Gastroesophageal sphincter (tissue), 4 donors: Measurements from ENCODE around the gene SDF4. TPM values are rescaled to one million over a fixed set of nuclear protein-coding genes. Genes with fewer than 3 reads are reported as not detected.

Experiments
- ATAC-seq: fragments of 150-250 bp; one replicate; pipeline ENCODE4 v1.9.1; 2016; ENCODE audit warnings: mild to moderate bottlenecking, moderate library complexity
- H3K27ac ChIP-seq, 4 donors: fragments of 200-600 bp; sonication (generic) in 3 of 4; 1 replicate in 3 of 4; 2 replicates in 1 of 4; pipeline ENCODE4 v1.5.1; 2016 to 2019
- H3K27me3 ChIP-seq: fragments of 200-600 bp; sonication (generic); one replicate; pipeline ENCODE4 v1.5.1; 2019
- H3K36me3 ChIP-seq, 2 donors: fragments of 200-600 bp; sonication (generic); one replicate each; pipeline ENCODE4 v1.5.1; 2019; ENCODE audit warnings: control low read depth in 1 of 2
- H3K4me1 ChIP-seq, 3 donors: fragments of 200-600 bp; sonication (generic); 1 replicate in 2 of 3; 2 replicates in 1 of 3; pipeline ENCODE4 v1.5.1; 2016 to 2019; ENCODE audit warnings: control low read depth in 2 of 3
- H3K4me3 ChIP-seq, 2 donors: fragments of 200-600 bp; sonication (generic); one replicate each; pipeline ENCODE4 v1.5.1; 2019; ENCODE audit warnings: mild to moderate bottlenecking in 1 of 2, moderate library complexity in 1 of 2
- H3K9me3 ChIP-seq, 3 donors: fragments of 200-600 bp; sonication (generic); one replicate each; pipeline ENCODE4 v1.5.1; 2017 to 2019; ENCODE audit warnings: control low read depth in 2 of 3
- CTCF ChIP-seq, 4 experiments: fragments of 200-600 bp in 2 of 4; fragments of 450-650 bp in 2 of 4; sonication (generic) in 1 of 4; IDR thresholded peaks; one replicate each; pipeline ENCODE4 v1.5.1; 2017 to 2019; ENCODE audit warnings: antibody characterized with exemption in 4 of 4, mild to moderate bottlenecking in 2 of 4, moderate library complexity in 2 of 4
- EP300 ChIP-seq: sonication (generic); formaldehyde crosslinking; IDR thresholded peaks from one replicate; pipeline ENCODE4 v1.6.1; 2017; ENCODE audit warnings: antibody characterized with exemption, mild to moderate bottlenecking
- POLR2A ChIP-seq, 2 donors: fragments of 450-650 bp; IDR thresholded peaks; one replicate each; pipeline ENCODE4 v1.6.1; 2017; ENCODE audit warnings: antibody characterized with exemption in 2 of 2, mild to moderate bottlenecking in 2 of 2, moderate library complexity in 1 of 2
- POLR2AphosphoS5 ChIP-seq: sonication (generic); formaldehyde crosslinking; IDR thresholded peaks from one replicate; pipeline ENCODE4 v1.6.1; 2017; ENCODE audit warnings: antibody characterized with exemption
- whole genome bisulfite sequencing, 2 donors: methylation state at CpG; one replicate each; pipeline ENCODE4 v1.1.5; 2018; ENCODE audit warnings: low coverage in 1 of 2; 5-methylcytosine and 5-hydroxymethylcytosine counted together
- total RNA-seq, 4 donors: library from RNA; depleted of rRNA; stranded (reverse); fragments of >200 nt; gene quantifications; one replicate each; pipeline ENCODE4 v1.1.0, GENCODE V29; 2016

Gene SDF4
- total RNA-seq, 4 donors from 2014 or later = 84.2 to 115 (median 93.9) TPM

- Histone ChIP-seq H3K4me1 (peaks cover 0 to 21% (median 0%) of the 10 kb centered on the region in 3 donors), H3K27me3 (no peaks in the 10 kb centered on the region), H3K27ac (no peak overlapping the region), H3K9me3 (no peaks in the 10 kb centered on the region), H3K36me3 (peaks cover 0 to 100% of the 10 kb centered on the region in 2 donors), H3K4me3 (no peak overlapping the region)
- WGBS, 2 donors = 90 to 96% methylated on average over 12 to 26 of the region's 44 CpGs
- ATAC-seq = no peak
- TF ChIP-seq POLR2A (IDR thresholded peaks at IDR 0.05) = no peak
- no peak for TF ChIP-seq POLR2AphosphoS5
- TF ChIP-seq CTCF (IDR thresholded peaks at IDR 0.05) = no peak
- TF ChIP-seq EP300 = no peak
Measured at GRCh38 chr1:1222575-1223225, 9.1 kb downstream of the SDF4 start.

- Histone ChIP-seq H3K27ac (no peak overlapping the region), H3K4me1 (peaks cover 0 to 15% (median 0%) of the 10 kb centered on the region in 3 donors), H3K4me3 (no peak overlapping the region), H3K27me3 (no peaks in the 10 kb centered on the region), H3K9me3 (no peaks in the 10 kb centered on the region), H3K36me3 (peaks cover 0 to 100% of the 10 kb centered on the region in 2 donors)
- 87% methylated on average over 3 of the region's 30 CpGs; no CpG with 5 or more reads in 1 of the 2 donors for WGBS, 2 donors
- ATAC-seq = no peak
- TF ChIP-seq EP300 = no peak
- TF ChIP-seq POLR2A (IDR thresholded peaks at IDR 0.05) = no peak
- no peak for TF ChIP-seq POLR2AphosphoS5
- TF ChIP-seq CTCF (IDR thresholded peaks at IDR 0.05) = no peak
Measured at GRCh38 chr1:1221887-1222574, 9.8 kb downstream of the SDF4 start.

- Histone ChIP-seq H3K27me3 (no peaks in the 10 kb centered on the region), H3K9me3 (no peaks in the 10 kb centered on the region), H3K4me1 (peaks cover 0 to 5% (median 0%) of the 10 kb centered on the region in 3 donors), H3K4me3 (no peak overlapping the region), H3K36me3 (peaks cover 0 to 100% of the 10 kb centered on the region in 2 donors), H3K27ac (no peak overlapping the region)
- WGBS, 2 donors = 100% methylated on average over 1 of the region's 24 CpGs; no CpG with 5 or more reads in 1 of the 2 donors
- ATAC-seq = no peak
- no peak for TF ChIP-seq EP300
- no peak for TF ChIP-seq POLR2A (IDR thresholded peaks at IDR 0.05)
- TF ChIP-seq POLR2AphosphoS5 = no peak
- TF ChIP-seq CTCF (IDR thresholded peaks at IDR 0.05) = no peak
Measured at GRCh38 chr1:1220197-1220596, 11.6 kb downstream of the SDF4 start.

GRCh38 chr1:1219341-1219740, 12.5 kb downstream of the SDF4 start:
- no peaks in the 10 kb centered on the region for H3K27me3 ChIP-seq
- H3K4me1 ChIP-seq = peaks cover 0 to 8% (median 0%) of the 10 kb centered on the region in 3 donors
- H3K9me3 ChIP-seq = no peaks in the 10 kb centered on the region
- WGBS, 2 donors = no CpG with 5 or more reads among the region's 20 CpGs
- no peak for ATAC-seq
- no peak for TF ChIP-seq CTCF (IDR thresholded peaks at IDR 0.05)
- TF ChIP-seq POLR2AphosphoS5 = no peak
- no peak for TF ChIP-seq EP300
- peaks cover 0 to 93% of the 10 kb centered on the region in 2 donors for H3K36me3 ChIP-seq
- no peak overlapping the region for H3K27ac ChIP-seq
- H3K4me3 ChIP-seq = no peak overlapping the region
